GM21825 (cell line): Measurements from ENCODE around the gene BPIFB3.

ENCODE experiments used
- ATAC-seq: cut with Tn5 transposase; IDR thresholded peaks from one replicate; pipeline ENCODE4 v1.9.1; 2021; ENCODE audit warnings: mild to moderate bottlenecking, moderate library complexity; ENCODE audit not compliant: unreplicated experiment

BPIFB3 gene

GRCh38 chr20:33059741-33060390 is 6.2 kb downstream of the BPIFB3 start:
- no peak for ATAC-seq

DNA sequence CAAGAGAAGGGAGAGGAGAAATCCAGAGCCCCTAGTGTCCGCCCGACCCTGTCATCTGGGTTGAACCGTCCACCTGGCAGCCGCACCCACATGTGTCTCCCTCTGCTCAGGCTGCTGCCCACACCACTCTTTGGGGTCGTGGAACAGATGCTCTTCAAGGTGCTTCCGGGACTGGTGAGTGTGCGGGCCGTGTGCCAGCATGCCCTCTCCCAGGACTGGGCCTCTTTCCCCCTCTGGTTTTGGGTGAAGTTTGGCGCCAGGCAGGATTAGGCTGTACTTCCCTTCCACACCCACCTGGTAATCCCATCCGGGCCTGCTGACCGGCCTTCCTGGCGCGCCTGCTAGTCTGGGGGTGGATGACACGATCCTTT is 7.9 kb downstream of the BPIFB3 start:
- ATAC-seq = no peak

DNA sequence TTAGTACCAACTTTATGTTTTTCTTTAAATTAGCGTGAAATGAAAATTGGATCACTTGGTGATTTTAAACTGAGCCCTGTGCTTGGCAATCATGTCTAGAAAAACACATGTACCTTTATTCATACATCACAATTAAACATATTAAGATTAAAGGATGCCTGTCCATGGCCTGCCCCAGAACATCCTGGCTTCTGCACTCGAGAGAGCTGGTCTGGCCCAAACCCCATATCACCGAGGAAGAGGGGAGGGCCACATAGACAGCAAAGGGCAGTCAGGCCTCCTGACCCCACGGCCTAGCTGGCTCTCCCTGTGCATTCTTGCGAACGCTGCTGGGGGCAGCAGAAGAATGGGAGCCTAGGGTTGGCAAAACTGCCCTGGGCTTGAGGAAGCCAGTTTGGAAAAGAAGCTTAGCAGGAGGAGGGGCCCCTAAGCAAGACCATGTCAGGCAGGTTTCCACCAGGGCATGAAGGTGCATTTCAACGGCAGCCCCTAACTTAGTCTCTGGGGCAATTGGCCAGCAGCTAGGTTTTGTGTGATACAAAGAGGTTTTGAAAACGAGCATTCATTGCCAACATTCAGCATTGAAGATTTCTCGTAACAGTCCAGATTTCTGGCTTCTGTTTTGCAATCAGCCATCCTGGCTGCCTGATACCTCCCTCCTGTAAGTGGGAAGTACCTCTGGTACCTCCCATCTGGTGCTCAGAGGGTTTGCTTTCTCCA is 8.6 kb downstream of the BPIFB3 start:
- no peak for ATAC-seq

- no peak for ATAC-seq
These were observed 9.1 kb downstream of the BPIFB3 start for GRCh38 chr20:33062825-33063149.

DNA sequence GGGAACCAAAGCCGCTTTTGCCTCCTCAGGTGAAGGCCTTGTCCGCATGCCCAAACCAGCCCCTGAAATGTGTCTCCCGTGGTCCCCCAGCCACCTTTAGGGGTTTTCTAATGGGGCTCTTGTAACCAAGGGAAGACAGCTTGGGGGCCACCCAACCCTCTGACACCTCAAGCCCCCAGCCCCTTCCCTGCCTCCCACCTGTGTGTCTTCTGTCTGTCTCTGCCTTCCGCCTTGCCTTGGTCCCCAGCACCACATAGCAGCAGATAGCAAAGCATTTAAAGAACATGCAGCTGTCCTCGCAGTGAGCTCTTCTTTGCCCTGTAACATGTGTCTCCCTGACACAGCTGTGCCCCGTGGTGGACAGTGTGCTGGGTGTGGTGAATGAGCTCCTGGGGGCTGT is 9.6 kb downstream of the BPIFB3 start:
- ATAC-seq = no peak

DNA sequence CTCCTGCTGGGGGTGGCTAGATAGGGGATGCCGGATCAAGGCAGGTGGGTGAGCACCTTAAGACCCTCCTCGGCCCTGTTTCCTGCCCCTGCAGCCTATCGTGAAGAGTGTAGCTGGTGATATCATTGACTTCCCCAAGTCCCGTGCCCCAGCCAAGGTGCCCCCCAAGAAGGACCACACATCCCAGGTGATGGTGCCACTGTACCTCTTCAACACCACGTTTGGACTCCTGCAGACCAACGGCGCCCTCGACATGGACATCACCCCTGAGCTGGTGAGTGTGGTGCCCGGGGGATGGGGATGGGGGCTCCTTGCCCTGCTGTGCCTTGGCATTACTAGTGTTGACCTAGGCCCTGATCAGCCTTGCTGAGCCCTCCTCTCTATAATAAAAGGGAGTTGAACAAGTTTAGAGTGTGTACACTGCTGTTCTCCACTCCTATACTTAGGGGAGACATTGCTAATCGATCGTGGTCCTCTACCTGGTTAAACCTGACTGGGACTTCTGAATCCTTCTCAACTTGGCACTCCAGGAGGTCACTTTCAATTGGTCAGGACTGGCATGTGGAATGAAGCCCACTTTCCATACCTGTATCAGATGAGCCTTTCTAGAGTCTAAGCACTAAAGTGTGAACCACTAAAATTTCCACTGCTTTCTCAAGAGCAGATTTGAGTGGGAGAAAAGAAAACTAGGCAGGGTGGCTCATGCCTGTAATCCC is 11.0 kb downstream of the BPIFB3 start:
- ATAC-seq = no peak

- ATAC-seq = no peak
These were observed 12.1 kb downstream of the BPIFB3 start for GRCh38 chr20:33065785-33066184.

GRCh38 chr20:33067806-33068205 is 14.1 kb downstream of the BPIFB3 start:
- no peak for ATAC-seq

GRCh38 chr20:33068251-33068939 is 14.7 kb downstream of the BPIFB3 start:
- ATAC-seq = no peak

DNA sequence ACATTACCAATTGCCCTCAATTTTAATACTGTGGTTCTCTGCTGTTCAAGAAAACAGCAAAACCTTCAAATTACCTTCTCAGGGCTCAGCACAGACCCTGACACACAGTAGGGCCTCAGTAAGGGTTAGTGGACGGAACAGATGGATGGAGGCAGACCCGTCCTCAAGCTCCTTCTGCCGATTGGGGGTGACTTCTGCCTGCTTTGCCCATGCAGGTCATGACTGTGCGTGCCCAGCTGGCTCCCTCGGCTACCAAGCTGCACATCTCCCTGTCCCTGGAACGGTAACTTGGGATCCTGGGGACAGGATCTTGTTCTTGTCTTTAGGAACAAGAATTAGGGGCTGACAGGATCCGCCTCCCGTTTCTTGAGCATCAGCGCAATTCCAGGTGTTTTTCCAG is 16.0 kb downstream of the BPIFB3 start:
- ATAC-seq = no peak

- ATAC-seq = no peak
These were observed 16.7 kb downstream of the BPIFB3 start for GRCh38 chr20:33070111-33071053.

DNA sequence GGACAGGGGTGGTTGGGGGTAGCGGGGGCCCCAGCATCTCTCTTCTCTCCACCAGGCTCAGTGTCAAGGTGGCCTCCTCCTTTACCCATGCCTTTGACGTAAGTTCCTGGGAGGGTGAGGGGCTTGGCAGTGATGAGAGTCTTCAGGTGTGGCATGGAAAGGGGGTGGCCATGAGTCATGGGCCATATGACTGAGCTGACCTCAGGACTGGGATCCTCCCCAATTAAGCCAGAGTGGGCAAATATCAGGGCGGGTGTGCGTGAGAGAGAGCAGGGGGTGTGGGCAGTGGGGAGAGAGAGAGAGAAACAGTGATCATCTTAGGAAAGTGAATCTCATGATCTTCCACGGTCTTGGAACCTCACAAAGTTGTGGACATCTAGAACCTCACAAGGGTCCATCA is 17.5 kb downstream of the BPIFB3 start:
- ATAC-seq = no peak

- ATAC-seq = no peak
These were observed 18.7 kb downstream of the BPIFB3 start for GRCh38 chr20:33072362-33072761.

DNA sequence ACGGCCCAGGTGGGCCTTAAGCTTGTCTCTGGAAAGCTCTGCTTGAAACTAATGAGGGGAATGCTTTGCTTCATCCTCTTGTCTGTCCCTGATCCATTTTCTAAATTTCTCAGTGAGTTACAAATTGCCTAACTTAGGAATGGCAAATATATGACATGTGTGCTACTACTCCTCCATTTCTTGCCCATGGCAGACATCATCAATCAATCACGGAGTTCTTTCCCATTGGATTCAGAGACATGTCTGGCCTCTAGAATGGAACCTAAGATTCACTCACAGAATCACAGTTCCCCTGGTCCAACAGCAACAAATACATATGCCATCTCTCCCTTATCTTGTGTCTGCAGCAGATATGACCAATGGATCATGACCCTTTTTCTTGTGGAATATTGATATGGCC is 19.1 kb downstream of the BPIFB3 start:
- ATAC-seq = no peak

- no peak for ATAC-seq
These were observed 21.0 kb downstream of the BPIFB3 start for GRCh38 chr20:33074675-33075074.

DNA sequence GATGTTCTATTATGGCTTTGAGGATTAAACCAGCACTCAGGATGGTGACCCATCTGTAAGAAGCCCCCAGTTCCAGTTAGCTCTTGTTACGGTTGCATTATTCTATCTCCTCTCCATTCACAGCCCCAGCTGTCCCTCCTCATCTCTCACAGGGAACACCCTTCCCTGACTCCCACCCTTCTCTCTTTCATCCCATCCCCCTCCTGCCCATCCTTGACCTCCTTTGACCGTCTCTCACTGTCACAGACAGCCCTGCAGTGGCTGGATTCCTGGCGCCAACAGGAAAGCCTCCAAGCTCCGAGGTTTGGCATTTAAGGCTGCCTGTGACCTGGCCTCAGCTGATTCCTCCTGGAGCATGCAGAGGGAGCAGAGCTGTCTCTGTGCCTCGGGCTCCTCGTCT is 21.6 kb downstream of the BPIFB3 start:
- no peak for ATAC-seq

DNA sequence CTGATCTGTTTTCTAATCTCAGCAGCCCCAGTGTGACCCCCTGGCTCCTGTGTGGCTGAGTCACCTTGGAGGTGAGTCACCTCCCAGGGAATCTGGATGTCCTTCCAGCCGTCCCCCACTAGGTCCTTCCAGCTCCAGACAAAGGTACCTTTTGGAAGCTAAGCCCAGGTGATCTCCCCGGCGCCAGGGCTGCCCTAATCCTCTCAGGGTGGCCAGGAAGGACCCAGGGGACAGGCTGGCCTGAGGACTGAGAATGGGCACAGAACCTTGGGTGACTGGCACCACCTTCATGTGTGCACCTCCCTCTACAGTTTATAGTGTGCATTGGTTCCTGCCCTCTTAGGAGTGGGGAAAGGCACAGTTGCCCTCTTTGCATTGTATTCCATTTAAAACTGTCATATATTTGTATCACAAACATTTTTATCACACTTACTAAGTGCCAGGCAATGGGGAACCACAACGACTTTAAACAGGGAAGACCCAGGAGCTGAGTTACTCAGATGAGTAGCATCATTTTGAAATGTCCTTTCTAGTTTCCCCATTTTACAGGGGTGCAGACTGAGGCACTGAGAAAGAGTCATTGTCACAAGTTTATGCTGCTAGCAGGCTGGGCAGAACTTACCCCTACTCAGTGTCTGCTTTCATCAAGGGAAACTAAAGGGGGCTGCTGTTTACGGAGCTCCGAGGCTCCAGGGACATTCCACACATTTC is 23.1 kb downstream of the BPIFB3 start:
- ATAC-seq = no peak

GRCh38 chr20:33079259-33079658 is 25.6 kb downstream of the BPIFB3 start, which contains the start of gene BPIFB4:
Gene BPIFB4, plus strand, starts transcription at chr20:33079643. Its CDS starts 1,884 bp downstream, at chr20:33081527.
- no peak for ATAC-seq

- no peak for ATAC-seq
These were observed 27.9 kb downstream of the BPIFB3 start for GRCh38 chr20:33081411-33082154.
